Retinal pigment epithelial cell (primary cell): ENCODE measurements around the gene MYOF.
"Not testable (repeated sequence)": the region's sequence is repeated elsewhere in the genome, so short reads cannot be mapped to it uniquely, and the experiment has no call there.

Experiments used
- DNase-seq: peaks from one replicate; pipeline ENCODE4 v3.0.0-alpha.2; 2010; ENCODE audit warnings: low read depth
- H3K4me3 ChIP-seq: 2 replicates; pipeline ENCODE4 v1.5.1; 2011; ENCODE audit warnings: mild to moderate bottlenecking, low read length, control low read depth, moderate library complexity
- TF ChIP-seq, protein P1 (sequence below): conservative IDR thresholded peaks from 2 replicates; pipeline ENCODE4 v1.5.1; 2011; ENCODE audit warnings: low read depth, low read length, control low read depth, inconsistent platforms

Gene MYOF

DNA sequence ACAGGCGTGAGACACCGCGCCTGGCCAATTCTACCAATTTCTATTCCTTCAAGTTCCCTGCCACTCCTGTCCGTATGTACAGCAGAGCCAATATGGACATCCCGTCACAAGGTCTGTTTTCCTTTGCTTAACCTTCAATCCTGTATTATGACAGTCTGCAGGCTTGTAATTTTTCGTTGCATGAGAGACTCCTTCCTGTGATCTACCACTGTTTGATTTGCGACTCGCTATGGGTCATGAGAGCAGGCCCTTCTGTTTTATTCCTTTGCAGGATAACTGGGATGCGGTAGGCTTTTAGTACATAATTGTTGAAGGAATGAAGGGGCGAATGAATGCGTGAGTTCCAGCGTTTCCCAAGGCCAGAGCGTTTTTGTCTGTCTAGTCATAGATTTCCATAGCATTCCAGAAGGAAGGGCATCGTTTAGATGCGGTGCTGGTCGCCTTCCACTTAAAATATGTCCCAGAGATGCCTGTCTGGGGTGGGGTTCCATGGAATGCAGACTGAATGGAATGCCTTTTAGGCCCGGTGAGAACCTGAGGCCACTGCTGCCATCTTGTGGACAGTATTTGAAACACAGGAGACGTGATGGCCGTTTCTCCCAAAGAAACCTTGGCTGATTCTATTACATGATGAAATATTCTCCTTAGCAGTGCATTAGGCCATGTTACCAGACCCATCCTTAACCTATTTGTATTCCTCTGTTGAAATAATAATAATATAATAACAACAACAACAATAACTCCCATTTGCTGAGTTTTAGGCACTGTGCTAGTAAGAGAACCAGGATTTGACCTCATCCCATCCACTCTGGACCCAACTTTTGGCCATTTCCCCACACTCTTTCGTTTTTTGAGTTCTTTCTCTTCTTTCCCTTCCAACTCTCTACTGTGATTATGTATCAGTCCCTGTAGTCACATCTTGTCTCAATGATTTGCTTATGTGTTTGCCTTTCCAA lies 193.2 kb downstream of the MYOF start:
- TF ChIP-seq, protein P1, sequence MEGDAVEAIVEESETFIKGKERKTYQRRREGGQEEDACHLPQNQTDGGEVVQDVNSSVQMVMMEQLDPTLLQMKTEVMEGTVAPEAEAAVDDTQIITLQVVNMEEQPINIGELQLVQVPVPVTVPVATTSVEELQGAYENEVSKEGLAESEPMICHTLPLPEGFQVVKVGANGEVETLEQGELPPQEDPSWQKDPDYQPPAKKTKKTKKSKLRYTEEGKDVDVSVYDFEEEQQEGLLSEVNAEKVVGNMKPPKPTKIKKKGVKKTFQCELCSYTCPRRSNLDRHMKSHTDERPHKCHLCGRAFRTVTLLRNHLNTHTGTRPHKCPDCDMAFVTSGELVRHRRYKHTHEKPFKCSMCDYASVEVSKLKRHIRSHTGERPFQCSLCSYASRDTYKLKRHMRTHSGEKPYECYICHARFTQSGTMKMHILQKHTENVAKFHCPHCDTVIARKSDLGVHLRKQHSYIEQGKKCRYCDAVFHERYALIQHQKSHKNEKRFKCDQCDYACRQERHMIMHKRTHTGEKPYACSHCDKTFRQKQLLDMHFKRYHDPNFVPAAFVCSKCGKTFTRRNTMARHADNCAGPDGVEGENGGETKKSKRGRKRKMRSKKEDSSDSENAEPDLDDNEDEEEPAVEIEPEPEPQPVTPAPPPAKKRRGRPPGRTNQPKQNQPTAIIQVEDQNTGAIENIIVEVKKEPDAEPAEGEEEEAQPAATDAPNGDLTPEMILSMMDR = peak; percentile 76
- no peak overlapping the region for H3K4me3 ChIP-seq
- peak; percentile 91 for DNase-seq

DNA sequence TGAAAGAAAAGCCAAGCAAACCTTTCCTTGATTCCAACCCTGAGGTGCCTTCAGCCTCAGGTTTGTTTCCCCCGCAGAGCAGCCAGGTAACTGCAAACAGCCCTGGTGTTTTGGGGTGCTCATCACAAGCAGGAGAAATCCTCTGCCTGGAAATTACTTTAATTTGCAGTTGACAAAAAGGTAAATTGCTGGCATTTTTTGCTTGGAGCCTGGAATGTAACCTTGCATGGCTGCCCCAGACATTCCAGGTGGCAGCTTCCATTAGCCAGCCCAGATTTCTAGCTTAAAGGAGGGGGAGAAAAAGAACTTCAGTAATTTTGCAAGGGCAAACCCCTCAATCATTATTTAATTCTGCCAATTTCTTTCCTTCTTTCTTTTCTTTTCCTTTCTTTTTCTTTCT lies 194.4 kb downstream of the MYOF start:
- H3K4me3 ChIP-seq = no peak overlapping the region
- peak; percentile 23 for DNase-seq
- TF ChIP-seq, protein P1 = no peak

DNA sequence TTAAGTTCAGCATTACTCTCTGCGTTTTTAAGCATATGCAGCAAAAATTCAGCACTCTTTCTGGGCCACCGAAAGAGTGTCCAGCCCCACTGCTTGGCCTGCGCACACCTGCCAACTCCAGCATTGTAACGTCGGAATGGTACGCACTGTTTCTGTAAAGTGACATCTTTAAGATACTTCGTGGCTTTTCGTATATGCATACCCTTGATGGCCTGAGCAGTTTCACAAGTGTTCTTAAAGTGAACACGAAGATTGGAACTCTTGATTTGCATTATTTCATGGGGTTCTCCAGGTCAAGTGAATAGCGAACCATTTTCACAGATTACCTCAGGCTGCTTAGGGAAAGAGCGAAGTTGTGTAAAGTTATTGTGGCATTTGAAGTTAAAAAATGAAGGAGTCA lies 197.9 kb downstream of the MYOF start:
- not testable (repeated sequence) for DNase-seq, H3K4me3 ChIP-seq

DNA sequence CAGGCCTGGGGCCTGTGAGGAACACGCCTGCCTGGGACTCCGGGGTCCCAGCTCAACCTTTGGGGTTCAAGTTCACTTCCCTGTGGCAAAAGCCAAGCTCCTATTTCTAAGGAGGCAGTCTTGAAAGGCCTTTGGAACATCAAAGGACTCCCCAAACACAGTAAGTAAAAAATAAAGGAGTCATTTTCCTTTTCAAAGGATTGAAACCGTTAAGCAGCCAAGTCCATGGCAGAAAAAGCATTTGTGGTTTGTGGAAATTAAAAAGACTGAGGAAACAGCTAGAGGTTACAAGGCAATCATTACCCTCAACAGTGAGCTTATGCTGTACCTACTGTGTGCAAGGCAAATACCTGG lies 200.8 kb downstream of the MYOF start:
- TF ChIP-seq, protein P1 = no peak
- no peak overlapping the region for H3K4me3 ChIP-seq
- no peak for DNase-seq

DNA sequence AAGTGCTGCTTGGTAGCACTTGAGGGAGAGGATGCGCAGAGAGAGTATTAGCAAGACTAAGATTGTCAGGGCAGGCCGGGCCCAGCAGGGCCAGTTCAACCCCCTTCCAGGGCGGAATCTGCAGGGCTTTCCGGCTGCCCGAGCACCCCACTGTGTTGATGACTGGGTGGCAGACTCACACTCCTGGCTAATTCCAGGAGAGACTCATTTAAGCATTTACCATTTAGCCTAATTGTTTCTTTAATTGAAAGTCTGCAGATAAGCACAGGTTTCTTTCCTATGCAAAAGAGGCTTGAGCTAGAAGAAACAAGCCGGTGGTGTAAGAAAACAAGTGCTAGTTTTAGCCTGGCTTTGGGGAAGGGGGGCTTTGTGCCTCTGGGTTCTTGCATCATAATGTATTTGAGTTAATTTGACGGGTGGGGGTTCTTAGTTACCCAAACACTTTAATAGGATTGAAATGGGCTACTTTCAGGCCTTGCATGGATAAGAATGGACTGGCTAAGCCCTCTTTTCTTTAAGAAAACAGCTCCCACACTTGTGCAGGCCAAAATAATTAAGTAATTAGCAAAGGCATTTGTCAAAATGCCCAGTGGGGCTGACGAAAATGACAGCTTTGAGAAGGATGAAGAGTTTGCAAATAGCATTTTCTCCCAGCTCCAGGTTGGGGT lies 201.3 kb downstream of the MYOF start:
- no peak overlapping the region for H3K4me3 ChIP-seq
- DNase-seq = peak; percentile 89

DNA sequence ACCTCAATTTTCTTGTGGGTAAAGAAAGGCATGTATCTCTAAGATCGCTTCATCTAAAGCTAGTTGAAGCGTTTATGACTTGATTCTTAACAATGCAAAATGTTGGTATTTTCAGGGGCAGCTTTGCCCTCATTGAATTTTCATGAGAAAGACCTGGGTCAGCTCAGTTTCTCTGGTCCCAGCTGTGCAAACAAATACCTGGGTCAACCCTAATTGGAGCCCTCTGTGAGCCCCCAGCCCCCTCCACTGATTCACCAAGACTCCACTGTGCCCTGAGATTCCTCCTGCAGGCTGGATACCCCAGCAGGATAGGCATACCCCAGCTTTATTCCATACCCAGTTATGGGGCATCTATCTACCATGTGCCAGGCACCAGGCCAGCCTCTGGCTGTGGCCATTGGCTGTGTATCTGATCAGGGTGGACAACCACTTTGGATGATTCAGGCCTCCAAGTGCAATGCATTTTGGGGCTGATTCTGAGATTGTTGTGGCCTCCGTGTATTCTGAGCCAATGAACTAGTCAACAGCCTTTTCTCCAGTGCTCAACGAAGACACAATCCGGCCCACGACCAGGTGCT lies 201.9 kb downstream of the MYOF start:
- no peak for DNase-seq
- TF ChIP-seq, protein P1 = no peak

More for the DNA sequence above, 201.3 kb downstream of the MYOF start:
- TF ChIP-seq, protein P1 = no peak

DNA sequence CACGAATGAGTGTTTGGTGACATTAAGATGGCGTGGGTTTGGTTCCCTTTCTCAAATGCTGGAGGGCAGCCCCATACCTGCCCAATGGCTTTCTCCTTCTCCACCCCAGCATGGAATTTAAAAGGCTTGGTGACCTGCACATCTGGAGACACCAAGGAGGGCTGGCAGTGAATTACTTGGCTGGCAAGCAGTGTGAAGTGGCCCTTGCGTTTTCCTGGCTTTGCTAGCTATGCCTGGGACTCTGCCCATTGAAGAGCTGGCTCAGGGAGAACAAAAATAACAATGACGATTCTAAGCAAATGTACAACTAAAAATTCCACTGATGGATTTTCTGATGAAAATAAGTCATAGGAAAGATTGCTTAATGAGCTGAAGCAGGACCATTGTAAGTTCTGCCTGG lies 204.8 kb downstream of the MYOF start:
- TF ChIP-seq, protein P1 = no peak
- no peak overlapping the region for H3K4me3 ChIP-seq
- no peak for DNase-seq

More for the DNA sequence above, 201.9 kb downstream of the MYOF start:
- no peak overlapping the region for H3K4me3 ChIP-seq
